Raji (cell line): ENCODE measurements around the gene ZNF512B.

Experiments used
- POLR2A ChIP-seq: IDR thresholded peaks from 2 replicates; pipeline ENCODE4 v1.6.1; 2011; ENCODE audit warnings: low read depth, low read length, control low read depth; ENCODE audit not compliant: insufficient read depth

Gene ZNF512B

DNA sequence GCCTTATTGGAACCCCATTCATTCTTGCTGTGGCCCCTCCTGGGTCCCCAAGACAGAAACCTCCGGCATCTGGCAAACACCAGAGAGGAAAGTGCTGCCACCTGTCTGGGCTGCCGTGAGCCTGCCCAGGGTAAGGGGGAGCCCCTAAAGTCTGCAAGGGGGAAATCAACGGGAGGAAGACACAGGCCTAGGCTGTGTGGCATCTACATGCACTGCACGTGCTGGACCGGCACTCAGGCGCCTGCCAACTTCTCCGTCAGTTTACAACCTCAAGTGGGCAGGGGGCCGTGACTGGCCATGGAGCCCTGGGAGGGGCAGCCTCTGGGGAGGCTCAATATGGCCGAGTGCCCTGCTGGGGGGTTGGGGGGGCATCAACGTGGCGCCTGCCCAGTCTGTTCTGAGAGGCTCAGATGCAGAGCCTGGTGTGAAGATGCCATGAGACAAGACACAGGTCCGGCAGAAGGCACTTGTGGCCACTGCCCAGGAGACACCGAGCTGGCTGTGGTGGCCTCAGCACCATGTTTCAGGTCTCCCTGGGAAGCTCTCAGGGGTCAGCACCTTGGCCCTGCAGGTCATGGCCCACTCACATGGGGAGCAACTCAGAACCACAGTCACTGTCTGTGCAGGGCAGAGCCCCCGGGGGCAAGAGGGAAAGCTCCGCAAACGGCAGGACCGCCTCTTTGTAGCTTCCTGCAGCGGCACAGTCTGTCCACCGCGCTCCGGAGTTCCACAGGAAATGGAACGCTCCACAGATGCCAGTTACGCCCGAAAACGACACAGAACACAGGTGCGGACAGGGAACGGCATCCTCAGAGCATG is 21.9 kb downstream of the ZNF512B start:
- no peak for TF ChIP-seq POLR2A

DNA sequence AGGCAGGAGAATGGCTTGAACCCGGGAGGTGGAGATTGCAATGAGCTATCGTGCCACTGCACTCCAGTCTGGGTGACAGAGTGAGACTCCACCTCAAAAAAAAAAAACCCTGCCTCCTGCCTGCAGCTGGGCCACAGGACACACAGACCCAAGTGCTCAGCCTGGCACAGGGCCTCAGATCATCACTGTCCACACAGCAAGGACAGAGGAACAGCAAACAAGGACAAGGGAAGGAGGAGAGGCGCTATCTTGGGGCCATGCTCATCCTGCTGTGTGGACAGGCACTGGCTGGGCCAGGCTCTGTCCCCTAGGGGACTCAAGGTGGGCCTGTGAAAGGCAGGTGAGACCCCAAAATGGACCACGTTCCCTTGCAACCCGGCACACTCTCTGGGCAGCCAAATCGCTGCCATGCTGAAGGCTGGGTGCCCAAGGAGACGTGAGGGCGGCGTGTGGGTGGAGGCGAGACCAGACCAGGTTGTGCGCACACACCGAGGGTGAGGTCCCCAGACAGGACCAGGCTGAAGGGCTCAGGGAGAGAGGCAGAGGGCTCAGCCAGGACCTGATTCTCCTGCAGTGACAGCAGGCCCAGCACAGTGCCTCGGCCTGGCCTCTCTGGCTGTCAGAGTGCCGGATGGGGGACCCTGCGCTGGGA is 22.6 kb downstream of the ZNF512B start:
- TF ChIP-seq POLR2A: no peak

GRCh38 chr20:63945921-63946920 is 23.5 kb downstream of the ZNF512B start:
- TF ChIP-seq POLR2A: no peak

DNA sequence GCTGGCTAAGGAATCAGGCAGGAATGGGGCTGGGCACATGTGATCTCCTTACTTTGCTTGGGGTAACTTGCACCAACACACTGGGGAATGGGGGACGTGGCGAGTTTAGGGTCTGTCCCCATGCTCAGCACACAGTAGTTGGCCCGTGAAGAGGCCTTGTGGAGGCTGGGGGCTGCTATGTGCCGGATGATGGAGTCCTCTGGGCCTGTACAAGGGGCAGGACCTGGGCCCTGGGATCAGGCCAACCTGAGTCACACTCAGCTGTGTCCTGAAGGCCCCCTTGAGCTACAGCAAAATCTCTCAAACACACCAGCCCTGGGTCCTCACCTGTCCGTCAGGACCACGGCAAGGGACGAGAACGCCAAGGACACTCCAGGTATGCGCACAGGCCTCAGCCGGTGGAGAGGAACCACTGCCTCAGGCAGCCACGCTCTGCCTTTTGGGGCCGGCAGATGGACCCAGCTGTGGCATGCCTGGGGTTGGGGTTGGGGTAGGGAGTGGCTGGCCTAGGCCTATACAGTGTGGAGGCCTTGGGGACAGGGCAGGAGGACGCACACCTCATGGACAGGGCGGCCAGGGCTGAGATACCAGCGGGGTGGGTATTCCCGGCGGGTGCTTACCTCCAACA is 24.6 kb downstream of the ZNF512B start:
- no peak for TF ChIP-seq POLR2A

DNA sequence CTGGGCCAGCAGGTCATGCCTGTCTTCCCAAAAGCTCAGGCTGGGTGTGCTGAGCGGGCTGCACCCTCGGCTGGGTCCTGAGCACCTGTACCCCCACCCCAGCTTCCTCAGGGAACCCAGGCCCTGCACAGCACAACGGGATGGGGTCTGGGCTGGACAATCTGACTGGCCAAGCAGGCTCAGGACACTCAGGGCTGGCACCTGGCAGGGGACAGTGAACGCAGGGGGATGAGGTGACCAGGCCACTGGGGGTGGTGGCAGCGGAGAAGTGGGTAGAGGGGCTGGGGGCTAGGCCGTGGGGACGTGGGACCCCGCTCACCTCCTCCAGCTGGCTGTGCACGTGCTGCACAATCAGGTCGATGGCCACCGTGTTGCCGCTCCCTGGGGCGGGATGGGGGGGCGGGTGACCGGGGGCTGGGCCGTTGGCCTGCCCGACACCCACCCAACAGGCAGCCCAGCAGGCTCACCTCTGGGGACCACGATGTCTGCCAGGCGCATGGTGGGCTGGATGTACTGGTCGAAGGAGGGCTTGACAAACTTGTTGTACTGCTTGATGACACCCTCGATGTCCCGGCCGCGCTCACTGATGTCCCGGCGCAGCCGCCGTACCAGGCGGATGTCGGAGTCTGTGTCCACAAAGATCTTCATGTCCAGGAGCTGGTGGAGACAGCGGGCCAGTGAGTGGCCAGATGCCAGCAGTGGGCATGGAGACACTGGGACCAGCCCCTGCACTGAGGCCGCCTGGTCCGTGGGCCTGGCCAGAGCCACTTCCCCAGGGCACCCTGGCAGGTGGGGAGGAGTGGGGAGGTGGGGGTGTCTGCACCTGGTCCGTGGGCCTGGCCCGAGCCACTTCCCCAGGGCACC is 25.4 kb downstream of the ZNF512B start:
- TF ChIP-seq POLR2A: no peak

GRCh38 chr20:63943808-63944077 is 26.0 kb downstream of the ZNF512B start:
- TF ChIP-seq POLR2A: no peak

- TF ChIP-seq POLR2A: no peak
Observed at GRCh38 chr20:63942969-63943807, 26.5 kb downstream of the ZNF512B start.

DNA sequence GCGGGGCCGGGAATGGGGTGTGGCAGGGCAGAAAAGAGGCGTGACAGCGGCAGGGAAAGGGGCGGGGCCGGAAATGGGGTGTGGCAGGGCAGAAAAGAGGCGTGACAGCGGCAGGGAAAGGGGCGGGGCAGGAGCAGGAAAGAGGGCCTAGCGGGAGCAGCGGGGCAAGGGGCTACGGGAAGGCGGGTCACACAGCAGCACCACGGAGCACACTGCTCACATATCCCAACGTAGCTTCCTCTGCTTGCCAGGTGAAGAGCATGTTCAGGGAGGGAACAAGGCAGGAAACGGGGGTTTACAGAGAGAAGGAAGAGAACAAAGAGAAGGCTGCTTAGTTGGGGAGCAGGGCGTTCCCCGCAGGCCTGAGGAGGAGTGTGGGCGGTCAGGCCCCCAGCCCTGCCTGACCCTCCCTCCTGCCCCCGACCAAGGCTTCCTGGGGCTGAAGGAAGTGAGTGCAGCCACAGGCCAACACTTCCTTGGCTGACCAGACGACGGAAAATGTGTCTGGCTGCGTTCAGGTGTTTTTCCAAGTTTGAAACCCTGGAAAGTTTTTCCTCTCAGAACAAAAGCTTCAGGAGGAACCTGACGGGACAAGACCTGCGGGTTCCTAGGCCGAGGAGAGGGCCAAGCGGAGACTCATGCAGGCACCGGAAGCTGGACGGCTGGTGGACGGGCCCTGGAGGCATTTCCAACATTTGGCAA is 27.3 kb downstream of the ZNF512B start:
- TF ChIP-seq POLR2A: no peak

- no peak for TF ChIP-seq POLR2A
Observed at GRCh38 chr20:63941282-63942081, 28.2 kb downstream of the ZNF512B start.

DNA sequence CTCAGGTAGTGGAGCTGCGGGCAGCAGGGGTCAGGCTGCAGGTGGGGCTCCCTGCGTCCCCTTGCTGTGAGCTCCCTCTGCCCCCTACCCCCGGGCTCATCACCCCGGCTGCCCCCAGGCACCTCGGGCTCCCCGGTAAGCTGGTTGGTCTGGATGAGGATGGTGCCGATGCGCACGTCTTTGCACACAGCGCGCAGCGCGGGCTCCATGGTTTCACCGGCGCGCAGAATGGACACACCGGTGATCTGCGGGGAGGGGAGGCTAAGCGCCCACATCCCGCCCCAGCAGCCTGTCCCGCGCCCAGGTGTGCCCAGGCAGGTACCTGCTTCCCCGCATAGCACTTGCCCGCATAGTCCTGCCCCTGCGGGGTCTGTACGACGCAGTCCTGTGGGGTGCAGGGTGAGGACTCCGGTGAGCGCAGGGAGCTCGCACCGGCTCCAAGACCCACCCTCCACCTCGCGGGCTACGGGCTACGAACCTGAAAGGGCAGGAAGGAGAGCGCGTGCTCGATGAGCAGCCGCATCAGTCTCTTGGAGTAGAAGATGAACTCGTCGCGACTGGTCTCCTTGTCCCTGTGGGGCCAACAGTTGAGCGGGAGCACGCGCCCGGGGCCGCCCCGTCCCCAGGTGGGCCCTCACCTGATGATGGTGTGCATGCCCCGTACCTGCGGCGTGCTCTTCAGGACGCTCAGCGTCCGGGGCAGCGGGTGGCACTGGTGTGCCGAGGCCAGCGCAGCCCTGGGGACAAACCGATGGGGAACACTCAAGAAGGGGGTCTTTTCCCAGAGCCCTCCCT is 29.1 kb downstream of the ZNF512B start:
- TF ChIP-seq POLR2A: no peak

DNA sequence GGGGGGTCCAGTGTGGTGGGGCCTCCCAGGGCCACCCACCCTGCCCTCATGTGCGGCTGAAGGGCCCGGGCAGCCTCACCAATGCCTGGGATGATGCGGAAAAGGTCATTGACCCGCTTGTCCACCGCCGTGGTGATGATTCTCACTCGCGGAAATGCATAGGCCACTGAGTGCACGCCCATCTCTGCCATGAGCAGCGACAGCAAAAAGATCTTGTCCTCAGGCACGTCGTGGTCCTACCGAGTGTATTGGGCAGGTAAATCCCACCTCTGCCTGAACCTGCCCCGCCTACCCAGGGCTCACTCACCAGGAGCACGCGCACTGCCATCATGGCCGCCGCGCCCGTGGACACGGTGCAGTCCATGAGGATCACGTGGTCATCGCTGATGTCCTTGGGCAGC is 29.7 kb downstream of the ZNF512B start:
- no peak for TF ChIP-seq POLR2A
